GM21360 (cell line): Measurements from ENCODE around the gene MRPS18B.
A peak's percentile ranks its signal among the peaks of the same experiment; 100 is the strongest.
"Not testable (repeated sequence)": the region's sequence is repeated elsewhere in the genome, so short reads cannot be mapped to it uniquely, and the experiment has no call there.

ENCODE experiments used
- ATAC-seq: cut with Tn5 transposase; IDR thresholded peaks from one replicate; pipeline ENCODE4 v1.9.1; 2021; ENCODE audit warnings: mild to moderate bottlenecking, moderate library complexity; ENCODE audit not compliant: unreplicated experiment

The MRPS18B gene

DNA sequence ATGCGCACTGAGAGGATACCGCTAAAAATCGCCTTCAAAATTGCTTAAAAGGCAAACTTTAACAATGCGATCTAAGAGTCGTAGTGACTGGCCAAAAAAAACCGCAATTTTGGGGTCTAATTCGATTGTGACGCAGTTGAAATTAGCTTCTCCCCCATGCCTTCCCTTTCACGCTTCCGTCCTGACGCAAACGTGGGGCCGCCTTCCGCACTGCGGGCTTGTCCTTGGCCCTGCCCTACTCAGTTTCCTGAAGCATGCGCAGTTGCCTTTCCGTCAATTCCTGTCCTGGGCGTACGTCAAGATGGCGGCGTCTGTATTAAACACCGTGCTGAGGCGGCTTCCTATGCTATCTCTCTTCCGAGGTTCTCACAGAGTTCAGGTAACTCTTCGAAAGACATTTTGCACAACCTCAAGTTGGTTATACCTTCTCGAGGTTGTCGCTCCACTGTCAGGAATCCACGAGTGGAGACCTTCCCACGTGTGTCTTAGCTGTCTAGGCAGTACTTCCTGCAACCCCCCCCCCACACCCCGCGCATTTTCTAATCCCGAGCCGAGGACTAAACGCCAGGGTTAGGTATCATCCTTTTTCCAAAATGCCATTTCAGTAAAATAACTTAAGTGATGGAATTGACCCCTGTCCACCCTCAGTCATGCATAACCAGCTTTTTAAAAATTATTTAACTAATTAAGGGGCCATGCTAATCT lies at the start of gene MRPS18B:
TSS of gene MRPS18B (plus strand) at position 276 of the 705 bp plus-strand sequence. CDS start at position 302, 26 bp downstream.
- peak; percentile 63 for ATAC-seq

DNA sequence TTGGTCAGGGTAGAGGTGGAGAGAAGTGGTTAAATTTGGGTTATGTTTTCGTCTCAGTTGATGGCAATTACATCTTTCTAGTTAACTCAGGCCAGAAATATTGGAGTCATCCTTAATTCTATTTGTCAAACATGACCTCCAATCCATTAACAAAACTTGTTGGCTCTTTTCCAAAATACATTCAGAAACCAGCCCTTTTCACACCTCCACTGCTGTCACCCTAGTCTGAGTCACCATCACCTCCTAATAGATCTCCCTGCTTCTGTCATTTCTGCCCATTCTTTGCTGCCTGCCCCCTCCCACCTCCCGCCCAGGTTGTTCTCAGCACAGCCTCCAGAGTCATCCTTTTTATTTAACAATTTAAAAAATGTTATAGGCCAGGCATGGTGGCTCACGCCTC lies 49.4 kb upstream of the MRPS18B start:
- no peak for ATAC-seq

DNA sequence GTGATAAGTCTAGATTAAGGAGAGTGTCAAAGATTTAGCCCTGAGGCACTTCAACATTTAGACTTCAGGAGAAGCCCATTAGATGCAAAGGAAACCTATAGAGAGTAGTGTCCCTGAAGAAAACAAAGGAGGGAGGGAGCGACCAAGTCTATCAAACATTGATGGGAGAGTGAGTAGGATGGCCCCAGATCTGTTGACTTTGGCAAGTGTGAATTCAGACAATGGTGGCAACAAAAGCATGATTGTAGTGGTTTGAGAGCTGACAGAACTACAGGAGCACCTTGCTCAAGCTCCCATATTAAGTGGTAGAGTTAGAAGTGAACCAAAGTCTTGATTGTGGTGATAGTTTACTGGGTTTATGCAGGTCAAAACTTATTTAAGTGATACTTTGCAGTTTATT lies 47.4 kb upstream of the MRPS18B start:
- ATAC-seq = no peak

DNA sequence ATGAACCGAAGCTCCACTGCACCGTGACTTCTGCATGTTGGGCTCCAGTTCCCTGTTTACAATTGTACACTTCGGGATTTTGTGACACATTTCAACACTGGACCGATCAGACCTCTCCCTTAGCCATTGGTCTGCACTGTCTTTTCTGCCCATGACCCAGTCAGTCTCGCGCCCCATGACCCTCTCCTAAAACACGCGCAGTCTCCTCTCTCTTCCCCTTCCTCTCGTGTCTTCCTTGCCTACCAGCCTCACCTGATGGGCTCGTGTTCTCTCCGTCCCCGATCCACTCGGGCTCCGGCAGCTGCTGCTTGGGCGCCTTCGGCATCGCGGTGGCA lies 46.9 kb upstream of the MRPS18B start:
- ATAC-seq = peak; percentile 13

DNA sequence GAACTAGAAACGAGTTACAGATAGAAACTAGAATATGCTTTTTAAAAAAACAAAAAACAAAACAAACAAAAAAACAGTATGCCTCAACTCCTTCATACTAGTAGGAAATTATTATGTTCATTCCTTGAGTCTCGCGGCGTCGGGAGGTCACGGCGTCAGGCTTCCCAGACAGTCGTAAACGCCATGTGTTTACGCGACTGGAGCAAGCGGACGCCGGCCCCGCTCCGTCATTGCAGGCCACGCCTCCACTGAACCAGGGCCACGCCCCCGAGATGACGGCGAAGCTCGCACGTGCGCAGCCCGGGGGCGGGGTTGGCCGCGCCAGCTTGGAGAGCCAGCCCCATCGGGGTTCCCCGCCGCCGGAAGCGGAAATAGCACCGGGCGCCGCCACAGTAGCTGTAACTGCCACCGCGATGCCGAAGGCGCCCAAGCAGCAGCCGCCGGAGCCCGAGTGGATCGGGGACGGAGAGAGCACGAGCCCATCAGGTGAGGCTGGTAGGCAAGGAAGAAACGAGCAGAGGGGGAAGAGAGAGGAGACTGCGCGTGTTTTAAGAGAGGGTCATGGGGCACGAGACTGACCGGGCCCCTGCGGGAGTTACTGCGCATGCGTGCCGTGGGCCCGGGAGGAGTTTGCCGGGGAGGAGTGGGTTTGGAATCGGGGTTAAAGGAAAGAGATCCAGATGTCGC lies 46.4 kb upstream of the MRPS18B start, which contains the start of gene ABCF1:
TSS of gene ABCF1 (plus strand) at position 368 of the 687 bp plus-strand sequence. CDS start at position 414, 46 bp downstream.
- peak; percentile 82 for ATAC-seq

DNA sequence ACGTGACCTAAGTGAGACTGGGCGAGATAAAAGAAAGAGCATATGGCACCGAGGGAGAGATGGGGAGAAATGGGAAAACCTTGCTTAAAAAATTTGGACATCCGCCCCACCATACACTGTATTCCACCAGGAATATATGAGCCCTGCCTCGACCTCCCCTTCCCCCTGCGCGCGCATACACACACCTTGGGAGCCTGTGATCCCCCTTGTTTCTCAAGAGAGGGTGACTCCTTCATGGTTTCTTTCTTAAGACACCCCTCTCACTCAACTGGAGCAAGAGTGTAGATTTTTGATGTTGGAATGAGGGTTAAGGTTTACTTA lies 45.9 kb upstream of the MRPS18B start:
- no peak for ATAC-seq

DNA sequence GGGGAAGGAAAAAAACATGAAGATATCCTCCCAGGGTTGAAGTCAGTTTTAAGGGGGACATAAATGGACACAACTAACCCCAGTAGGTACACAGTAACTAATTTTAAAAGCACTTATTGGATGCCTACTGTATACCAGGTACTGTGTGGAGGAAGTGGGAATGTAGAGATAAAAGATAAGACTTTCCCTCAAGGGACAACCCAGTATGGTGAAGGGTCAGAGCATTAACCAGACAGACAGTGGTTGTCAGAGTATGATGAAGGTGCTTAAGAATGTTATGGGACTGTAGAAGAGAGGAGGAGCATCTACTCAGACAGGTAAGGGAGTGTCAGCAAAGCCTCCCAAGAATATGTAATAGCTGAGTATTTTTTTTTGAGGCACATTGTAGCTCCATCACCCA lies 45.5 kb upstream of the MRPS18B start:
- no peak for ATAC-seq

DNA sequence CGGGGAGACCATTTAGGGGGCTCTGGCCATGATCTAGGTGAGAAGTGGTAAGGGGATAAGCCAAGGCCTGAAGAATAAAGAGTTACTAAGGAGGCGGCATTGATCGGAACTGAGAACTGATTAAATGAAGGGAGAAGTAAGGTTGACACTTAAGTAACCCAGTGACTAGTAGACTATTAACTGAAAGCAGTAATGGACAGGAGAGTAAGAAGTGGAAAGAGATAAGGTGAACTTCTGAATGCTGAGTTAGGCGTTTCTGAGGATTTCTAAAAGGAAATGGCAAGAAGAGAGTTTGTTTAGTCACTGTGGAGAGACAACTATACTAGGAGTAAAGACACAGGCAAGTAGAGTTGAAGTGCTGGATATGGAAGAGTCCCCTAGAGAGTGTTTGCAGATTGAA lies 44.5 kb upstream of the MRPS18B start:
- ATAC-seq = no peak

DNA sequence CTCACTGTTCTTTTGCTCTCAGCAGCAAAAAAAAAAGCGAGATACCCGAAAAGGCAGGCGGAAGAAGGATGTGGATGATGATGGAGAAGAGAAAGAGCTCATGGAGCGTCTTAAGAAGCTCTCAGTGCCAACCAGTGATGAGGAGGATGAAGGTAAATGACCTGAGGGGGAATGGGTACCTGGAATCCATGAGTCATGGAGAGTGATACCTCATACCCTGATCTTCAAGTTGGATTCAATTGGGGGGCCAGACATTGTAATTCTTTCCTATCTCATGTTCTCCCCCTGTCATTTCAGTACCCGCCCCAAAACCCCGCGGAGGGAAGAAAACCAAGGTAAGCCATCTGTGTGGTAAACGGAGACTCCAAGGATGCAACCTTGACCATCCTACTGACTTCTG lies 39.6 kb upstream of the MRPS18B start:
- ATAC-seq = no peak

DNA sequence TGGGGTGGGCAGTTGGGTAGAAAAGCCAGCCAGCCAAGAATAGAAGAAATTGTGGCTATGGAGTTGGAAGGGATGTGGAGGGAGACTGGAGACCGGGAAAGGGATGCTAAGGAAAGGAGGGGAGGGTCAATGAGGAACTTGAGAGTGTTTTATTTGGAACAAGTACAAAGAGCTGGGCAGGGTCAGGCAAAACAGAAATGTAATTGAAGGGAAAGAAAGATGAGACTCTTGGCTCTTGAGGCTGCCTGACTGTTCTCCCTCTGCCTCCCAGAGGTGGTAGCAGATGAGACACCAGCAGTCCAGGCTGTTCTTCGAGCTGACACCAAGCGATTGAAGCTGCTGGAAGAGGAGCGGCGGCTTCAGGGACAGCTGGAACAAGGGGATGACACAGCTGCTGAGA lies 33.7 kb upstream of the MRPS18B start:
- no peak for ATAC-seq

DNA sequence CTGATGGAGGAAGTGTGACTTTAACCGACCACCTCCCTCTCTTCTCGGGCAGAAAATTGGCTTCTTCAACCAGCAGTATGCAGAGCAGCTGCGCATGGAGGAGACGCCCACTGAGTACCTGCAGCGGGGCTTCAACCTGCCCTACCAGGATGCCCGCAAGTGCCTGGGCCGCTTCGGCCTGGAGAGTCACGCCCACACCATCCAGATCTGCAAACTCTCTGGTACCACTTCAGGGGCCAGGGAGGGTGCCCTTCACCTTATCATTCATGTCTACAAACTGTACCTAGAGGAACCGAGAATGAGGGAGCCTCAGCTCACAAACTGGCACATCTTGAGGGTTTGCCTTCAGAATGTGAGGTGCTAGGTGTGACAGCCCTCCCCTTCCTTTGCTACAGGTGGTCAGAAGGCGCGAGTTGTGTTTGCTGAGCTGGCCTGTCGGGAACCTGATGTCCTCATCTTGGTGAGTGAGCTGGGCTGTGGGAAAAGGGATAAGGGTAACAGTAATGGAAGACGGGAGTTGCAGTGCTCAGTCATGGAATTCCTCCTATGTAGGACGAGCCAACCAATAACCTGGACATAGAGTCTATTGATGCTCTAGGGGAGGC lies 27.8 kb upstream of the MRPS18B start:
- ATAC-seq = no peak

DNA sequence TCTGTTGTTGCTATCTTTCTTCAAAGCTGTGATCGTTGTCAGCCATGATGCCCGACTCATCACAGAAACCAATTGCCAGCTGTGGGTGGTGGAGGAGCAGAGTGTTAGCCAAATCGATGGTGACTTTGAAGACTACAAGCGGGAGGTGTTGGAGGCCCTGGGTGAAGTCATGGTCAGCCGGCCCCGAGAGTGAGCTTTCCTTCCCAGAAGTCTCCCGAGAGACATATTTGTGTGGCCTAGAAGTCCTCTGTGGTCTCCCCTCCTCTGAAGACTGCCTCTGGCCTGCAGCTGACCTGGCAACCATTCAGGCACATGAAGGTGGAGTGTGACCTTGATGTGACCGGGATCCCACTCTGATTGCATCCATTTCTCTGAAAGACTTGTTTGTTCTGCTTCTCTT lies 27.1 kb upstream of the MRPS18B start:
- ATAC-seq = no peak

DNA sequence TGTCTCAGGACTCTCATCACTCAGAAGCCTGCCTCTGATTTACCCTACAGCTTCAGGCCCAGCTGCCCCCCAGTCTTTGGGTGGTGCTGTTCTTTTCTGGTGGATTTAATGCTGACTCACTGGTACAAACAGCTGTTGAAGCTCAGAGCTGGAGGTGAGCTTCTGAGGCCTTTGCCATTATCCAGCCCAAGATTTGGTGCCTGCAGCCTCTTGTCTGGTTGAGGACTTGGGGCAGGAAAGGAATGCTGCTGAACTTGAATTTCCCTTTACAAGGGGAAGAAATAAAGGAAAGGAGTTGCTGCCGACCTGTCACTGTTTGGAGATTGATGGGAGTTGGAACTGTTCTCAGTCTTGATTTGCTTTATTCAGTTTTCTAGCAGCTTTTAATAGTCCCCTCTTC lies 26.6 kb upstream of the MRPS18B start:
- ATAC-seq = no peak

DNA sequence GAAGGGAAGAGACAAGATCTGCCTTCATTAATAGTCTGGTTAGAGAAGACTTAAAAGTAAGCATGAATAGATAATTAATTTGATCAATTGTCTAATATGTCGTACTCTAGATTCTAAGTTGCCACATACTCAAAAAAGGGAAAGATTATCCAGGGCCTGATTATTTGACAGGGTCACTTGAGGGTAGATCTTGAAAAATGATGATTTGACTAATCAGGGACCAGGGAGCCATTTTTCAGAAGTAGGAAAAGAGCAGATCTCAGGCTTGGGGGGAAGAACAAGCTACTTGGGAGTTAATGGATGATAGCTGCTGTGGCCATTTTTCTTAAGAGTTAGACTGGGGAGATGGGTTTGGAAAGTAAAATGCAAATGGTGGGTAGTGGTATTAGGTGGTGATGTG lies 25.4 kb upstream of the MRPS18B start:
- no peak for ATAC-seq

DNA sequence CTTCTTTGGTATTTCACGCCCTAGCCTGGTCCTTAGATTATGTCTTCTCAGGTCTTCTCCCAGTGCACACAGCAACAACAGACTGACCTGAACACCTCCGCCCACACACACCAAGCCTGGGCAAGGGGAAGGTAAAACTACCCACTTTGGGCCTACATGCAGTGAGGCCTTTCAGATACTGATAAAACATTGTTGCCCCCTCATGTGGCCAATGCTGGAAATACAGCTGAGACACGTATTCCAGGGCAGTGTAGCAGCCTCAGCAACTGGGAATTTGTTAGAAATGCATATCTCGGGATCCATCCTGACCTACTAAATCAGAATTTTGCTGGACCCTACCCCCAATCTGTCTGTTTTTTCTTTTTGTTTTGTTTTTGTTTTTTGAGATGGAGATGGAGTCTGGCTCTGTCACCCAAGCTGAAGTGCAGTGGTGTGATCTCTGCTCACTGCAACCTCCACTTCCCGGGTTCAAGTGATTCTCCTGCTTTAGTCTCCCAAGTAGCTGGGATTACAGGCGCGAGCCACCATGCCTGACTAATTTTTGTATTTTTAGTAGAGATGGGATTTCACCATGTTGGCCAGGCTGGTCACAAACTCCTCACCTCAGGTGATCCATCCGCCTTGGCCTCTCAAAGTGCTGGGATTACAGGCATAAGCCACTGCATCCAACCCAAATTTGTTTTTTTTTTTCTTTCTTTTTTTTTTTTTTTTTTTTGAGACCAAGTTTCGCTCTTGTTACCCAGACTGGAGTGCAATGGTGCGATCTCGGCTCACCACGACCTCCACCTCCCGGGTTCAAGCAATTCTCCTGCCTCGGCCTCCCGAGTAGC lies 20.1 kb upstream of the MRPS18B start:
- not testable (repeated sequence) for ATAC-seq

DNA sequence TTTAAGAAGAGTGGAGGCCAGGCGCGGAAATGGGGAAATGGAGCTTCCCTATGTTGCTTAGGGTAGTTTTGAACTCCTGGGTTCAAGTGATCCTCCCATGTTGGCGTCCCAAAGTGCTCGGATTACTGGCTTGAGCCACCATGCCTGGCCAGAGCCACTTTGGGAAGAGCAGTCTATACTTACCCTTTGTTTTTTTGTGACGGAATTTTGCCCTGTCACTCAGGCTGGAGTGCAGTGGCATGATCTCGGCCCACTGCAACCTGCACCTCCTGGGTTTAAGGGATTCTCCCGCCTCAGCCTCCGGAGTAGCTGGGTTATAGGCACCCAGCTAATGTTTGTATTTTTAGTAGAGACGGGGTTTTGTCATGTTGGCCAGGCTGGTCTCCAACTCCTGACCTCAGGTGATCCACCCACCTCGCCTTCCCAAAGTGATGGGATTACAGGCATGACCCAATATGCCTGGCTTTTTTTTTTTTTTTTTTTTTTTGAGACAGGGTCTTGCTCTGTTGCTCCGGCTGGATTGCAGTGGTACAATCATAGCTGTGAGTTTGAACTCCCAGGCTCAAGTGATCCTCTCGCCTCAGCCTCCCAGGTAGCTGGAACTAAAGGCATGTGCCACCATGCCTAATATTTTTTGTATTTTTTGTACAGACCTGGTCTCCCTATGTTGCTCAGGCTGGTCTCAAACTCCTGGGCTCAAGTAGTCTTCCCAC lies 18.6 kb upstream of the MRPS18B start:
- ATAC-seq = no peak

DNA sequence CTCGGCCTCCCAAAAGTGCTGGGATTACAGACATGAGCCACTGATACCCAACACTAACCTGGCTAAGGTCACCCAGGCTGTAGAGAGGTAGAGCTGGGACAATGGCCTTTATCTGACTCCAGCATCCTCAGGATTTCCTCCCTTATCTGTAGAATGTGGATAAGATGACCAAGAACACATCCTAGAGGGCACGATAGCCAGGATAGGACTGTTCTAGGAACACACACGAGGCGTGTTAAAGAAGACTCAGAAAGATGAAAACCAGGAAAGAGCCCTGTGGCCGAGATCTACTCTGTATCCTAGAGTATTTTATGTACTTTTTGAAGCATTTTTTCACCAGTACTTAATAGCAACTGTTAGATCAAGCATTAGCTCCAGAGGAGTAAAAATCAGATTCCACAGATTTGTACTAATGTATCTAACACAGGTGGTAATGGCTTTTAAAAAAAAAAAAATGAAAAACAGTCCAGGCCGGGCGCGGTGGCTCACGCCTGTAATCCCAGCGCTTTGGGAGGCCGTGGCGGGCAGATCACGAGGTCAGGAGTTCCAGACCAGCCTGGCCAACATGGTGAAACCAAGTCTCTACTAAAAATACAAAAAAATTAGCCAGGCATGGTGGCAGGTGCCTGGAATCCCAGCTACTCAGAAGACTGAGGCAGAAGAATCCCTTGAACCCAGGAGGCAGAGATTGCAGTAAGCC lies 17.9 kb upstream of the MRPS18B start:
- ATAC-seq = no peak

DNA sequence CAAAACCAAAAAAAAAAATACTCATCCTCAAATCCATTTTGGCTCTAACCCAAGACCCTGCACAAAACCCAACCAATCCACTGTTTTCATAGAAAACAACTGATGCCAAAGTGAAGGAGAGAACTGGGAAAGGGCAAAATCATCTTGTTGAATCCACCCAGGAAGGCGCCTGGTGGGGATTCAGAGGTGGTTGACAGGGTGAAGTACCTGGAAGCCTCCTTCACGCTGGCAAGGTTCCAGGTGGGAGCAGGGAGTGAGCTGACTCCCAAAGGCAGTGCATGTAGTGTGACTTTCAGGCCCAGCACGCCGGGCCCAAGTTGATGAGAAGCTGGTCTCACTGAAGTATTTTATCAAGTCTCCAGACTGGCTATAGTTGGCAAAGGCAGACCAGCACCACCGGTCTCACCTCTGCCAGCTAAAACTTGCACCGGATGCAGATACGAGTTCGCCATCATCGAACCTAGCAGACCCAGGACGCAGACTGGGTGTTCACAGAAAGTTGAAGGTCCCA lies 17.1 kb upstream of the MRPS18B start:
- no peak for ATAC-seq

DNA sequence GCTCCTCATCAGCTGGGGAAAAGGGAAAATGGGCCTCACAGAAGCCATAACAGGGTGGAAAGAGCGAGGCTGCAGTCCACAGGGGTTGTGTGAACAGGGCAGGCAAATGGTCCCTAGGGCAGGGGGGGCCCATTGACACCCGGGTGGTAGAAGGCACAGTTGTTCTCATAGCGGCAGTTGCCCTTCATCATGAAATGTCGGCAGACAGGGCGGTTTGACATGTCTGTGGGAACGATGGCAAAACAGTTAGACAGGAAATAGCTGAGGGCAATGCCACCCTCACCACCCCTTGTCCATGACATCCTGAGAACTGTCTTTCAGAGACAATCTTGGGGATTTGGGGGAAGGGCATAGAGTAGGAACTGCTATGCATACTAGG lies 16.2 kb upstream of the MRPS18B start:
- no peak for ATAC-seq
